Neural crest cell (in vitro differentiated cells): ENCODE results near the gene DMRTC2. TPM values are rescaled to one million over a fixed set of nuclear protein-coding genes. Genes with fewer than 3 reads are reported as not detected.

Source experiments
- DNase-seq: peaks from one replicate; pipeline ENCODE4 v3.0.0; 2021; ENCODE audit warnings: low read depth, mixed read lengths, low spot score
- H3K27ac Mint-ChIP-seq: one replicate; pipeline ENCODE4 v1.8.0; 2021; ENCODE audit warnings: mild to moderate bottlenecking, mixed read lengths; ENCODE audit not compliant: unreplicated experiment
- H3K27me3 Mint-ChIP-seq: 2 replicates; pipeline ENCODE4 v1.8.0; 2021; ENCODE audit warnings: low read depth, mild to moderate bottlenecking, mixed read lengths
- H3K36me3 Mint-ChIP-seq: 2 replicates; pipeline ENCODE4 v1.8.0; 2021; ENCODE audit warnings: low read depth, mild to moderate bottlenecking, mixed read lengths
- H3K4me1 Mint-ChIP-seq: 2 replicates; pipeline ENCODE4 v1.8.0; 2021; ENCODE audit warnings: mixed read lengths
- H3K4me3 Mint-ChIP-seq: one replicate; pipeline ENCODE4 v1.8.0; 2021; ENCODE audit warnings: mild to moderate bottlenecking, mixed read lengths
- H3K9me3 Mint-ChIP-seq: 2 replicates; pipeline ENCODE4 v1.8.0; 2021; ENCODE audit warnings: mixed read lengths
- CTCF ChIP-seq: fragments of 200-600 bp; sonication (generic); conservative IDR thresholded peaks from 2 replicates; pipeline ENCODE4 v1.5.0; 2021; ENCODE audit warnings: antibody characterized with exemption, mild to moderate bottlenecking
- total RNA-seq: library from RNA; stranded (reverse); gene quantifications from 2 replicates; pipeline ENCODE4 v1.2.1, GENCODE V29; 2021

DMRTC2 gene
- total RNA-seq, 1 donor from 2014 or later: not detected

- Mint-ChIP-seq H3K27ac (peak overlapping the region; percentile 24), H3K9me3 (no peaks in the 10 kb centered on the region), H3K36me3 (no peaks in the 10 kb centered on the region), H3K4me1 (peaks cover 40% of the 10 kb centered on the region), H3K4me3 (peak overlapping the region; percentile 65), H3K27me3 (peaks cover 15% of the 10 kb centered on the region)
- DNase-seq: no peak
- no peak for TF ChIP-seq CTCF
Observed at GRCh38 chr19:41886761-41887710, 42.2 kb downstream of the DMRTC2 start.

DNA sequence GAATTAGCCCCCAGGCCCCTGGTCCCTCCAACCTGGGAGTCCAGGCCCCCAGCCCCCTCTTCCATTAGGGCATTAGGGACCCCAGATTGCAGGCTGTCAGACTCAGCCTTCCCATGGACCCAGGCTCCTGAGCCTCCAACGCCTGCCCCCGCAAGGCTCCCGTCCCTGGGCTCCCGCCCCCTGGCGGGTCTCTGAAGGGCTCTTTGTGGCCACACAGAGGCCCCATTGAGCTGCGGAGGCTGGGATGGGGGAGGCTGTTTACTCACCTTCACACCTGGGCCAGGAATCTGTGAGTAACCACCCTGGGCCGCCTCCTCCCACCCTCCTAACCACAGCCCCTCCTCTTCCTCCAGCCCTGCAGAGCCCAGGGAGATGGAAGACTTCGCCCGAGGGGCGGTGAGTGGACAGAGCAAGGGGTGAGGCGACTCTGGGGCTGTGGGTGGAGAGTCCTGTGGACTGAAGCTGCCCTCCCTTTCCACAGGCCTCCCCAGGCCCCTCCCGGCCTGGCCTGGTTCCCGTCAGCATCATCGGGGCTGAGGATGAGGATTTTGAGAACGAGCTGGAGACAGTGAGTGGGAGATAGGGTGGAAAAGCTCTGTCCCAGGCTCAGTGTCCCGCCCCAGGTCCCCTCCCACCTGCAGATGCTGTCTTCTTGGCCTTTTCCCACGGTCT, 43.0 kb downstream of the DMRTC2 start:
- H3K4me3 Mint-ChIP-seq: no peak overlapping the region
- H3K4me1 Mint-ChIP-seq: peaks cover 32% of the 10 kb centered on the region
- peaks cover 7% of the 10 kb centered on the region for H3K27me3 Mint-ChIP-seq
- H3K27ac Mint-ChIP-seq: no peak overlapping the region
- H3K9me3 Mint-ChIP-seq: no peaks in the 10 kb centered on the region
- no peaks in the 10 kb centered on the region for H3K36me3 Mint-ChIP-seq
- no peak for TF ChIP-seq CTCF
- DNase-seq: no peak

- H3K9me3 Mint-ChIP-seq: no peaks in the 10 kb centered on the region
- H3K27me3 Mint-ChIP-seq: peaks cover 2% of the 10 kb centered on the region
- no peak overlapping the region for H3K27ac Mint-ChIP-seq
- no peaks in the 10 kb centered on the region for H3K36me3 Mint-ChIP-seq
- no peak overlapping the region for H3K4me3 Mint-ChIP-seq
- no peak for DNase-seq
- no peak for TF ChIP-seq CTCF
- peaks cover 26% of the 10 kb centered on the region for H3K4me1 Mint-ChIP-seq
Observed at GRCh38 chr19:41888926-41889325, 44.1 kb downstream of the DMRTC2 start.

- Mint-ChIP-seq H3K4me1 (peaks cover 21% of the 10 kb centered on the region), H3K36me3 (no peaks in the 10 kb centered on the region), H3K27me3 (no peaks in the 10 kb centered on the region), H3K27ac (no peak overlapping the region), H3K9me3 (no peaks in the 10 kb centered on the region), H3K4me3 (peak overlapping the region; percentile 31)
- no peak for TF ChIP-seq CTCF
- DNase-seq: no peak
Observed at GRCh38 chr19:41889896-41890295, 45.1 kb downstream of the DMRTC2 start.

- no peak for DNase-seq
- H3K27ac Mint-ChIP-seq: no peak overlapping the region
- no peaks in the 10 kb centered on the region for H3K27me3 Mint-ChIP-seq
- no peak overlapping the region for H3K4me3 Mint-ChIP-seq
- no peak for TF ChIP-seq CTCF
- H3K9me3 Mint-ChIP-seq: no peaks in the 10 kb centered on the region
- H3K4me1 Mint-ChIP-seq: peaks cover 21% of the 10 kb centered on the region
- H3K36me3 Mint-ChIP-seq: peaks cover 3% of the 10 kb centered on the region
Observed at GRCh38 chr19:41890936-41891335, 46.1 kb downstream of the DMRTC2 start.
